NCI-H146 treated with DMSO at 0.1 percent for 48 hours (cell line): ENCODE results near the gene PPP2R1B.
A peak's percentile ranks its signal among the peaks of the same experiment; 100 is the strongest.
"Not testable (repeated sequence)": the region's sequence is repeated elsewhere in the genome, so short reads cannot be mapped to it uniquely, and the experiment has no call there.

ENCODE experiments used
- DNase-seq: peaks from one replicate; lab custom pipeline; 2025; ENCODE audit not compliant: unreplicated experiment; lab: John Stamatoyannopoulos, UW

The PPP2R1B gene

DNA sequence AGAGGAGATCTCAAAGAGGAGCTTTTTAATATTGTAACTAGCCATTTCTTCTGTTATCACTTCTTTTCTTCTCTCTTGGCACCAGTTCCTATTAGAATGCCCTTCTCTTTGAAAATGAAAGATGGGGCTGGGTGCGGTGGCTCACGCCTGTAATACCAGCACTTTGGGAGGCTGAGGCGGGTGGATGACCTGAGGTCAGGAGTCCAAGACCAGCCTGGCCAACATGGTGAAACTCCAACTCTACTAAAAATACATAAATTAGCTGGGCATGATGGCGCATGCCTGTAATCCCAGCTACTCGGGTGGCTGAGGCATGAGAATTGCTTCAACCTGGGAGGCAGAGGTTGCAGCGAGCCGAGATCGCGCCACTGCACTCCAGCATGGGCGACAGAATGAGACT lies 18.1 kb upstream of the PPP2R1B start:
- DNase-seq = not testable (repeated sequence)

DNA sequence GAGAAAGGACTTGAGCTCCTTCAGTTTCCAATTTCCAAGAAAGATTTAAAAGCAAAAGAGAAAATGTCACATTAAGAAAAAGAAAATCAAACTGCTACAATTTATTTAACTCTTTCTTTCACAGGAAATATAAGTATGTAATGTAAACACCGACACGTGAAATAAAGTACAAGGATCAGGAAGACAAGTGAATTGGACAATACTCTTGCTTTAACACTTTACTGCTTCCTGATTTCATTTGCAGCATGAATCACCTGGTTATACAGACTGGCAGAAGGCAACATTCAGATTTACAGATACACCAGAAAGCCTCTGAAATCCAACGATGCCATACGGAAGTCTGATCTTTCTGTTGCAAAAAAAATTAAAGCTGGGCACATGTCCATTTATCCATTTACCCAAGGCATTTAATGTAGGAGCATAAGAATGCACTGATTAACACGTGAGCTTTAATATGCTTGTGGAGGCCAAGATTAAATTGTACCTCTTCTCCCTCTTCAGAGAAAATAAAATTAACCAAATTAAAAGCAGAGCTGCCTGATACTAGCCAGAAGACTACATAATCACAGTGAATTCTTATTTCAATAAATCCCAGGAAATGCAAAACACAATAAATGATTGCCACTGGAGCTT lies 16.0 kb upstream of the PPP2R1B start:
- DNase-seq = no peak

DNA sequence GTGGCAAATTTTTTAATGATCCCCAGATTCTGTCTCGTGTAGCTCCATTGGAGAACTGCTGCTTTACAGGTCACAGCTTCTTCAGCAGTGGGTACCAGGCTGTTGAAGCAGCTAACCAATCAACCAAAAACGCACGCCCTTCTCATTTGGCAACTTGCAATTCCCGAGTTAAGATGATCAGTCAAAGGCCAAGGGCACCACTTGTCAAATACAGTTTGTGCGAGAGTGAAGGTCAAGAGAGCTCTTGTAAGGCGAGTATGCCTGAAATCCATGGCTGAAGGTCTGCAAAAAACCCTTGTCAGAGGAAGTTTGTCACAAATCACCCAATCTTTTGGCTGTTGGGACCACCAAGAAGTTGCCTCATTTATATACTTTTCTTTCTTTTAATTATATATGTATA lies 12.9 kb upstream of the PPP2R1B start:
- DNase-seq = no peak

DNA sequence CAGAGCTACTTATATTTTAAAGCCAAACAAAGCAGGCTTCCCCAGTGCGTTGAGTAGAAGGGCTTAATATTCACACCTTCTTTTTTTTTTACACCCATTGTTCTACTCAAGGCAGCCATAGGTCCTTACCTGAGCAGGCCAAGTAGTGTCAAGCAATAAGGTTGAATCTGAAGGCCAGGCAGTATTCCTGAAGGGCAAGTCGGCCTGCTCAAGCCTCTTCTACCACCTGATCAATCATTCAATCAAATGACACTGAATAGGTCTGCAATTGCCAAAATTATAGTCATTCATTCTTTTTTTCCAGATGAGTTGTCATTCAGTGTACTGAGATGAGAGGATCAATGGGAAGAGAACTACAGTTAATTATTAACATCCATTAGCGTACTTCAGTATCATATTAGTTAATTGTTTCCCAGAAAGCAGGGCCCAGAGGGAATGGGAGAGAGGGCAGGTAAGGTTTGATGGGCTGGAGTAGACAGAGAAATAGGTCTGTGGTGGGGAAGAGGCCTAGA lies 11.9 kb upstream of the PPP2R1B start:
- DNase-seq = no peak

DNA sequence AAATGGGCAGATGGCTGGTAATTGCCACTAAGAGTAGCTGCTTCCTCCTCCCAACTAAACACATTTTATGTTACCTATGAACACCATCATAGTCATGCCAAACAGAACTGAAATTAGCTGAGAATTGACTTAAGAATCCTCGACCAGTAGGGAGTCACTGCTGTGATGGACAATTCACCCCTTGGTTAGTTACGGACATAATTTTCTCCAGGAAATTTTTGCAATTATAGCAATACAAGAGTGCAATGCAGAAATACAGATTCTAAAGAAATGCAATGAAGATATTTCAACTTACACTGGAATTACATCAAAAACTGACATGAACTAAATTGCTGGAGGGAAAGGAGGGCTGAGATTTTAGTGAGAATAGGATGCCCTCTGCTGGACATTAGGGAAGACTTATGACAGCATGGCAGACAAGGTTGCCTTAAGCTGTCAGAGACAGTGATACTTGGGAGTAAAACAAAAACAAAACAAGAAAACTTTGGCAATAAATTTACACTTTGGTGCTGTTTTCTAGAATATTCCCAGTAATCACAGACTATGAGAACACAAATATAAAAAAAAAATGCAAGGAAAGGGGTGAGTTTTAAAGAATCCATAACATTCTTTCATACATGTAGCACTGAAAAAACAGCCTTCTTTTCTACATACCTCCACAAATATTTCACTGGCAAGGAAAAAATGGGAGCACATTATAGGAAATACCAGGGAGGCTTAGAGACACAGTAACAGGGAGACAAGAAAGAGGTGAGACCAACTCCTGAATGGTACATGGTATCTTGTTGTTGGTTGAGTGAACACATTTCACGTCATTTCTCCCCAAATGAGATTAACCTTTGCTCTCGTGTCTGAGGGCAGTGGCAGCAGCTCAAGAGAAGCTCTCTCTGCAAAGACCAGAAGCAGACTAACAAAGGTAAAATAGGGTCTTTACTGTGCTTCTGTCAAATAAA lies 11.2 kb upstream of the PPP2R1B start:
- DNase-seq = peak; percentile 38

DNA sequence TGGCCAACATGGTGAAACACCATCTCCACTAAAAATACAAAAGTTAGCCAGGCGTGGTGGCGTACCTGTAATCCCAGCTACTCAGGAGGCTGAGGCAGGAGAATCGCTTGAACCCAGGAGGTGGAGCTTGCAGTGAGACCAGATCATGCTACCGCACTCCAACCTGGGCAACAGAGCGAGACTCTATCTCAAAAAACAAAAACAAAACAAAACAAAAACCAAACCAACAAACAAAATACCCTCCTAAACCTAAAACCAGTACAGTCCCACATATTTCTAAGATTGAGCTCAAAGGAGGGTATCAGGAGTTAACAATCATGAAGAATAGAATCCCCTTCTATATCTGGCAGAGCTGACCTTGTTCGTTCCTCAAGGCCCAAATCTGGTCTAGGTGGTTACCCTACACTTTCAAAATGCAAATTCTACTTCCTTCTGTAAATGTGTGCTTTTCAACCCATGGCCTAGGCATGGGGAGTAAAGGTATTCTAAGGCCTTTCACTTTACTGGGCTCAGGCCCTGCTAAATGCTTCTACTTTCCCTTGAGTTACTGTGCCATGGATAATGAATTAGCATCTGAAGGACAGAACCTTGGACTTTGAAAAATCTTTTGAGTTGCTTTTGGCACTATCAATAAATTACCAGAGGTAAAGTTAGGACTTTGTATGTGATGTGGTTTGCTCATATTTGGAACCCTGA lies 10.4 kb upstream of the PPP2R1B start:
- no peak for DNase-seq

DNA sequence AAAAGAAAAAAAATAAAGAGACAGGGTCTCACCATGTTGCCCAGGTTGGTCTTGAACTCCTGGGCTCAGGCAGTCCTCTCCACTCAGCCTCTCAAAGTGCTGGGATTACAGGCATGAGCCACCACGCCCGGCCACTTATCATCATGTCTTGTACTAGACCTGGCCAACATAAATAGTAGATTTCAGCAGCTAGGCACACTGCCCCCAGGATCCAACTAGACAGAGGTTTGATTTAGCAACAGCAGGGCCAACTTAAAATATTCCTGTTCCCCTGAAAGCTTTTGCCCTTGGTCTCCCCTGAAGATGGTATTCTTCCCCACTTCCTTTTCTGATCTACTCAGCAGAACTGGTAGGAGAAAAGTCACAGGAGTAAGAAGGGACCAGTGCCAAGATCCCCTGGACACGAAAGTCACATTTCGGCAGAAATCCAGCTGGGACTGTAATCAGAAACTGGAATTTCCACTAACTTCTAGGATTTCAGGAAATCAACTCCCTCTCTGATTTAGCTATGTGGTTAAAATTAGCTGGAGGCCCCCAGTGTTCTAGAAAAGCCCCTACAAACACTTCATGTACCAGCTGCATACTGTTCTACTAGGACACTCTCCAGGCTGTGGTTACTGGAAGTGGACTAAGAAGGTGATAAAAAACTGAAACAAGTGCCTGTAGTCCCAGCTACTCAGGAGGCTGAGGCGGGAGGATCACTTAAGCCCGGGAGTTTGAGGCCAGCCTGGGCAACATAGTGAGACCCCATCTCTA lies 8.9 kb upstream of the PPP2R1B start:
- DNase-seq = no peak

DNA sequence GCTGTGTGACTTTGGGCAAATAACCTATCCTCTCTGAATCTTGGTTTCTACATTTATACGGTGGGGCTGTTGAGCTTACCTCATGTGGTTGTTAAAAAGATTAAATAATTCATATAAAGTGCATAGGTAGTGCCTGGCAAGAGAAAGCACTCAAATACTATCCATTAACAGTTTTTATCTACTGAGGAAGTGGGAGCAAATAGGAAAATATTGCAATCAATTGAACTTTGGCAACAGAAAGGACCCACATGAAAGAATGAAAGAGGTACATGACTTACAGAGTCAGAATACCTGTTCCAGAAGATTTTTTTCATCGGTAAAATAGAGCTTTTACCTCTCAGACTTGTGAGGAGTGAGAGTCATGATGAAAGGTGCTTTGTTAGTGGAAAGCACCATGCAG lies 6.3 kb upstream of the PPP2R1B start:
- no peak for DNase-seq

DNA sequence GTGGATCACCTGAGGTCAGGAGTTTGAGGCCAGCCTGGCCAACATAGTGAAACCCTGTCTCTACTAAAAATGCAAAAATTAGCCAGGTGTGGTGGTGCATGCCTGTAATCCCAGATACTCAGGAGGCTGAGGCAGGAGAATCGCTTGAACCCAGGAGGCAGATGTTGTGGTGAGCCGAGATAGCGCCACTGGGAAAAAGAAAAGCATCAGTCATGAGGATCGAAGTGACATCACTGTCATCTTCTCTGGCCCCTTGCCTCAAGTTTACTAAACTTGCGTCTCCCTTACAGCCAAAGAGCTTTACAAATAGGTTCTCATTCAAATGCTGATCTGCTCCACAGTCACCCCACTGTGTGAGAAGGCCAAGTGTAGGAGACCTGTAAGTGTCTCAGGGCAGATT lies 5.0 kb upstream of the PPP2R1B start:
- not testable (repeated sequence) for DNase-seq

DNA sequence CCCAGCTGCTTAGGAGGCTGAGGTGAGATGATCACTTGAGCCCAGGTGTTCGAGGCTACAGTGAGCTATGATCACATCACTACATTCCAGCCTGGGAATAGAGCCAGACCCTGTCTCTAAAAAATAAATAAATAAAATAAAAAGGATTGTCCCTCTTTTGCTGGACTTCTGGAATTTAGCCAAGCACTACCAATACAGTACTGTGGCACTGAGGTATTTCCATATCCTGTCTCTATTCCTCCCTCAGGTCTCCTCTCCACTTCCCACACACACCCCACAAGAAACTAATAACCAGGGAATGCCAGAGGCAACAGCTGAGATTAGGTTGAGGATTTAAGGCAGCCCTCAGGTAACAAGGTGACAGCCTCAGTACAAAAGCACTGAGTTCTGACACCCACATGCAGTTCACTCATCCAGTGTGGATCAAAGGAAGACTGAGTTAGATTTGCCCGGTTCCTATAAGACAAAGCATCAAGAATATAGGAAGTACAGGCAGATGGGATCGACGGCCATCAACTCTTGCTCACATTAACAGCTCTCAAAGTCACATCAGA lies 4.5 kb upstream of the PPP2R1B start:
- no peak for DNase-seq

DNA sequence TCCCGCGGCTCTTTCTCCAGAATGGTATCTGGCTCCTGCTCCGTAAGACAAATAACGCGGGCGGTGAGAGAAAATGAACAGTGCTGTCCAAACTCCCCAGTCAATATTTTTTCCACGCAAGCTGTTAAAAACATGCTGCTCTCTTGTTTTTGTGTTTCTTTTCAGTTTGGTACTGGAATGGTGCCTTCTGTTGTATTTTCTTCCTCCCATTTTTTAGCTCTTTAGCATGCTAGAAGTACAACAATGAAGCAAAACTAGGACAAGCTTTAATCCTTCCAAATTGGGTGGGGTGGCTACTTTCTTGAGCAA lies 599 bp upstream of the PPP2R1B start:
- no peak for DNase-seq

DNA sequence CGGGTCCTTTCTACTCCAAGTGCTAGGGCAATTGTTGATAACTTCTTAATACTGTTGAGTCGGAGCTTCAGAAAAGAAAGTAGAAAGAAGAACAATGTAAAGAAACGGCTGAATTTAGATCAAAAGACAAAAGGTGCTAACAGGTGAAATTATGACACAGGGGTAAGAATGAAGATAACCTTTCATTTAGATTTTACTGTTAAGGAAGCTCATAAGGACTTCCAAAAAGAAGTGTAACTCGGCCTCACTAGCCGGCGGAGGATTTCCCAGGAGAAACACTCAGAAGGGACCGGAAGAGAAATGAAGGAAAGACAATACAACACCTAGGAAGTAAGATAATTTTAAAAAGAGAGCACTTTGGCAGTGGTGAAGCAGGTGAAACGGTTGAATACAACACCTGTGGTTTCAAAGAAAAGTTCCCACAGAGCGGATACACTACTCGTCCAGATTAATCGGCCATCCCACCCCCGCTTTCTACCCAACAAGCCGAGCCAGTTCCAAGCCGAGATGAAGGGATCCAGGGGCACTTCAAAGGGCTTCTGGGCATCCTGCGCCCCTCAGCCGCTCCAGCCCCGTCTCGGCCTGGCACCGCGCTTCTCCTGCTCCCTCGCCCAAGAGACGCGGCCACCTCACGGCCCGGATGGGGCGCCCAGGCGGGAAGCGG lies 737 bp downstream of the PPP2R1B start:
- peak; percentile 12 for DNase-seq

DNA sequence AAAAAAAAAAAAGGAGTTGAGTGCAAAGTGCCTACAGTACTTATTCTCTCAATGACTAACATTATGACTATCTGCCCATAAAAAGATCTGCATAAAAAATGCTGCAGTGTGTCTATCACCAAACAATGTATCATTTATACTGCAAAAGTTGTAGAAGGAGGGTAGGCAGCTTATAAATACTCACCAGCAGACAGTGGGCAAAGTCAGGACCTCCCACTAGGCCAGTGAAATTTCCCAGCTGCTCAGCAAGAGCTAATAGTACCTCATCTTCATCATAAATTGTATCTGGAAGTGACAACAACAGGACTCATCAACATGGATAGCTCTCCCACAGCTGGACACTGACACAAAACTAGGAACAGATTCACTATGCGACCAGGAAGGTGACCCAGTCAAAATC lies 1.6 kb downstream of the PPP2R1B start:
- DNase-seq = no peak

DNA sequence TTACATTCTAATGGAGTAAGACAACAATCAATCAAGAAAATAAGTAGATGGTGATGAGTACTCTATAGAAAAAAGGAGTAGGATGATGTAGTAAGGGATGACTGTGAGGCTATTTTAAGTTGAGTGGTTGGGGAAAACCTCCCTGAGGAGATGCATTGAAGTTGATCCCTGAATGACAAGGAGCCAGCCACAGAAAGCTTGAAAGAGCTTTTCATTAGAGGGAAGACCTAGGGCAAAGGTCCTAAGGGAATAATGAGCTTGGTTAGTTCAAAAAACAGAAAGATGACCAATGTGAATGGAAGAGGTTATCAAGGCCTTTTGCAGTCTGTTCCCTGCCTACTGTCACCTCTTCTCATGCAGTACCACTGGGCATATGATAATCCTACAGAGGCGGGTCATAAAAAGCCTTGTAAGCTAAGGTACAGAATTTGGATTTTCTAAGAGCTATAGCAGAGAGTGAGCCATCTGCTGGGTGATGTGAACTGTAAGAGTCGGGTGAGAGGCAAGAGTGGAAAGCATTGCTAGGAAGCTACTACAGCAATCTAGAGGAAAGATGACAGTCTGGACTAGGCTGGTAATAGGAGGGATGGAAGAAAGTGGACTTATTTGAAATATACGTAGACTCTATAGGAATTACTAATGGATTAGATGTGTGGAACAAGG lies 3.1 kb downstream of the PPP2R1B start:
- DNase-seq = no peak

DNA sequence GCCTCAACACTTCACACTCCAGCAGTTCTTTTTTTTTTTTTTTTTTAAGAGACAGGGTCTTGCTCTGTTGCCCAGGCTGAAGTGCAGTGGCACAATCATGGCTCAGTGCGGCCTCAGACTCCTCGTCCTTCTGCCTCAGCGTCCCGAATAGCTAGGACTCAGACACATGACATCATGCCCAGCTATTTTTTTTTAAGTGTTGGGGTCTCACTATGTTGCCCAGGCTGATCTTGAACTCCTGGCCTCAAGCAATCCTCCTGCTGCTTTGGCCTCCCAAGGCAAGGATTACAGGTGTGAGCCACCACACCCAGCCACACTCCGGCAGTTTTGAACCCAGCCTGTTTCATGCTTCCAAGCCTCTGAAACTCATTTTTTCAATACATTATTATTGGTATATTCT lies 3.7 kb downstream of the PPP2R1B start:
- DNase-seq = no peak

DNA sequence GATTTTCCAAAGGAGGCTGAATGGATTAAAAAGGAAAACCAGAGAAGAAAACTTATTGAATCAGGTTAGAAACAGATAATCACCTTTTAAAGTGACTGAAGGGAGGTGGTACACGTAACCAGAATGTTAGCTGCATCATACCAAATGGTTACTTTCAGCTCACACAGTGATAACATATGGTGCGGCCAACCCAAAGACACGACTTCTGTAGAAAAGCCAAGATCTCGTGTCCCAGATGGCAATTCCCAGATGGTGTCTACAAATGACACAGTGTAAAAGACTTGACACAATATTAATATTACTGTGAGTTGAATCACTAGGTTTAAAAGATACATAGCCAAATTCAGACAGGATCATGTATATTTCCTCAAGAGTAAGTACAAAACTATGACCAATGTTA lies 5.2 kb downstream of the PPP2R1B start:
- DNase-seq = no peak

DNA sequence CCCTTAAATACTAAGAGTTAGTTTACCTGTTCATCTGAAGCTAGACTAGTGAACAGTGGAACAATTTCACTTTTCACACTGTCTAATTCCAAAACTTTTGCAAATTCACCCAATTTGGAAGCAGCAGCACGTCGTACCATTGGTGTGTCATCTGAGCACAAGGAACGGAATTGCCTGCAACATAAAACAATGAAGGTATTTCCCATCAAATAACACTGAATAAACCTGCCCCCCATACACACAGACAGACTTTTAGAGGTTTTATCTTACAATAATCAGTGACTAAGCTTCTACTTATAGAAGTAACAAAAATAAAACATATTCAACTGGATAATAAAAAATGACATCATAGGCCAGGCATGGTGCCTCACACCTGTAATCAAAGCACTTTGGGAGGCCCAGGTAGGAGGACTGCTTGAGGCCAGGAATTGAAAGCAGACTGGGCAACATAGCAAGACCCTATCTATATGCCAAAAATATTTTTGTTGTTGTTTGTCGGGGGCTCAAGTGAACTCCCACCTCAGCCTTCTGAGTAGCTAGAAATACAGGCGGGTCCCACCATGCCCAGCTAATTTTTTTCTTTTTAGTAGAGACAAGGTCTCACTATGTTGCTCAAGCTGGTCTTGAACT lies 6.3 kb downstream of the PPP2R1B start:
- DNase-seq = no peak

DNA sequence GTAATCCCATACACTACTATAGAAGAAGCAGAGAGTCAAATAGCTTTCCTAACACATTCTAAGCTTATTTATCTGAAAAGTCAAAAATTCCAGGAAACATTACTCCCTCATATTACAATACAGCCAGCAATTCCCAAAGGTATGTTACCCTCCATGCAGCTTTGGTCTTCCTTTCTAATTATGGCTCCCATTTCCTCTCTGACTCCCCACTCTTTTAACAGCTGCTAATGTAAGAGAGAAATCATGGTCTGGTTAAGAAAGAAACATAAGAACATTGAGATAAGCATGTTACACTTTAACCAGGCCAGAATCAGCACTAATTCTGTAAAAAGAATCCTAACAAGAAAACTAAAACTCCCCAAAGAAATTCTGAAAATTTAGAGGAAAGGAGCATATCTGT lies 6.8 kb downstream of the PPP2R1B start:
- DNase-seq = no peak

DNA sequence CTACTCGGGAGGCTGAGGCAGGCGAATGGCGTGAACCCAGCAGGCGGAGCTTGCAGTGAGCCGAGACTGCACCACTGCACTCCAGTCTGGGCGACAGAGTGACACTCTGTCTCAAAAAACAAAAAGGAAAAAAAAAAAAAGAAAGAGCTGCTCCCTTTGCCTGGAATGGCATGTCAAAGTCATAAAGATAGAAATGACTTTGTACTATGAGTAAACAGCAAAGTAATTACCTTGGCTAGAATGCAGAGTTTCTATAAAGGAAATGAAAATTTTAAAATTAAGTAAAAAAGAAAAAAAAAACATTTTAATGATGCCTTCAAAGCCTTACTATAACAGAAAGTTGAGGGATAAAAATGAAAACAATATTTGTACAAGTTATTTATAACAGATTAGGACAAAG lies 10.1 kb downstream of the PPP2R1B start:
- DNase-seq = no peak
